ENCODE measurements around the gene MGAT4B. TPM values are rescaled to one million over a fixed set of nuclear protein-coding genes. Genes with fewer than 3 reads are reported as not detected.

MGAT4B gene
- total and polyA plus RNA-seq, 2 of the 13 experiments (the other 11 are each of a cell fraction or from before 2014, with no cell fraction given) = 93.5 to 130 TPM

GRCh38 chr5:179833056-179833708 is 26.5 kb upstream of the MGAT4B start:
- WGBS (ENCODE audit: low lambda C conversion rate) = 95% methylated on average over 21 of the region's 23 CpGs
- peaks cover 23% of the 10 kb centered on the region; the same call in 1 of the 2 replicates for H4K20me1 ChIP-seq (ENCODE audit: insufficient read depth, low read length)
- TF ChIP-seq AGO2 (optimal IDR thresholded peaks at IDR 0.05; ENCODE audit: low read depth, low read length) (peak; percentile 86), ZBTB38 (CRISPR knock-in tag; IDR thresholded peaks at IDR 0.05) (no peak), KLF6 (CRISPR knock-in tag; IDR thresholded peaks at IDR 0.05) (no peak), RBM22 (optimal IDR thresholded peaks at IDR 0.05; ENCODE audit: low read length) (peak; percentile 71), HNRNPL (IDR thresholded peaks at IDR 0.05; ENCODE audit: low read depth, low read length) (0 out of 2 replicates have a peak, but pooled peaks have one; percentile 54), POLR2AphosphoS5 (IDR thresholded peaks at IDR 0.05; ENCODE audit: low read depth, low read length) (peak; percentile 24; the same call in 1 of the 2 replicates), POLR2A (IDR thresholded peaks at IDR 0.05; ENCODE audit: insufficient read depth in 1 of 2, low read depth in 2 of 2, low read length in 2 of 2) (peak in 1 of 2 experiments; percentile 35; a peak in 1 of 4 replicates), SMAD9 (CRISPR knock-in tag; IDR thresholded peaks at IDR 0.05) (no peak), RBFOX2 (IDR thresholded peaks at IDR 0.05; ENCODE audit: low read depth, low read length) (peak; percentile 62), RBM39 (IDR thresholded peaks at IDR 0.05; ENCODE audit: low read depth, low read length, poor library complexity, severe bottlenecking) (peak; percentile 55)
- no peak overlapping the region for H3K4me2 ChIP-seq (ENCODE audit: low read depth, low read length)
- in situ Hi-C loops (cut with HindIII; ENCODE audit: extremely low pct_ligation_motif_present, low pct_unique_long_range_greater_than_20kb) = no loop called here
- H3K9ac ChIP-seq (ENCODE audit: insufficient read depth, low read depth, low read length) = no peak overlapping the region
- BruUV-seq (replicated peaks) = no TSS peak
- H3K4me1 ChIP-seq (ENCODE audit: insufficient read depth, low read length) = peaks cover 22% of the 10 kb centered on the region
- no peak overlapping the region for H3K27ac ChIP-seq (ENCODE audit: extremely low read length, insufficient read depth, low read length)
- POLR2A ChIA-PET = interaction anchor here (1.0 to 2.9 kb wide), 8 partner anchors 8 to 70 kb away, joined by 4 to 9 read pairs (median 5); partner anchors contain the start of gene SQSTM1
- no peaks in the 10 kb centered on the region for H3K27me3 ChIP-seq (ENCODE audit: control insufficient read depth in 1 of 2, insufficient read depth in 2 of 2, low read length in 2 of 2)
- H2AFZ ChIP-seq (ENCODE audit: low read length) = no peak overlapping the region
- FAIRE-seq = no peak
- peak; percentile 5 for ATAC-seq
- intact Hi-C loops (cut with micrococcal nuclease; ENCODE audit: unreplicated experiment) = no loop called here
- CTCF ChIA-PET (ENCODE audit: low intra/inter-chr PET ratio, low total read pairs) = no interaction called here
- no peaks in the 10 kb centered on the region for H3K79me2 ChIP-seq (ENCODE audit: insufficient read depth, low read length)
- no peak overlapping the region for H3K4me3 ChIP-seq (replicated peaks in 1 of 3; ENCODE audit: insufficient read depth in 1 of 3, low read depth in 2 of 3, low read length in 3 of 3)
- peaks cover 36 to 70% of the 10 kb centered on the region in 2 experiments for H3K36me3 ChIP-seq (replicated peaks in 1 of 2; ENCODE audit: control insufficient read depth in 1 of 2, insufficient read depth in 2 of 2, low read length in 2 of 2)
- DNase-seq (ENCODE audit: low spot score) = no peak
- H3K9me3 ChIP-seq (ENCODE audit: low read length) = no peaks in the 10 kb centered on the region

Measured in HepG2 (cell line).